ENCODE data around the gene IQGAP1. TPM values are rescaled to one million over a fixed set of nuclear protein-coding genes. Genes with fewer than 3 reads are reported as not detected.

IQGAP1 gene
- total RNA-seq (218 TPM), polyA plus RNA-seq (ENCODE audit: insufficient read depth, low read depth, low replicate concordance) (70.0 TPM)
- long read RNA-seq, donor 1, full-length matches to known transcripts, result 6 of 45 reads
- long read RNA-seq, donor 1, partial matches to known transcripts, result 39 of 45 reads
- long read RNA-seq, donor 1, other reads (novel, unspliced or antisense), result 0 of 45 reads
- long read RNA-seq, donor 2, full-length matches to known transcripts, result 9 of 25 reads
- long read RNA-seq, donor 2, partial matches to known transcripts, result 16 of 25 reads
- long read RNA-seq, donor 2, other reads (novel, unspliced or antisense), result 0 of 25 reads
- long read RNA-seq, donor 3, full-length matches to known transcripts, result 13 of 33 reads
- long read RNA-seq, donor 3, partial matches to known transcripts, result 20 of 33 reads
- long read RNA-seq, donor 3, other reads (novel, unspliced or antisense), result 0 of 33 reads
- long read RNA-seq, donor 4, partial matches to known transcripts, result 8 of 9 reads
- long read RNA-seq, donor 4, other reads (novel, unspliced or antisense), result 0 of 9 reads
- long read RNA-seq, donor 5, partial matches to known transcripts, result 0 of 2 reads
- long read RNA-seq, donor 5, other reads (novel, unspliced or antisense), result 0 of 2 reads
- long read RNA-seq, donor 6, full-length matches to known transcripts, result 15 of 45 reads
- long read RNA-seq, donor 6, partial matches to known transcripts, result 30 of 45 reads
- long read RNA-seq, donor 6, other reads (novel, unspliced or antisense), result 0 of 45 reads
- long read RNA-seq, donor 7, full-length matches to known transcripts, result 27 of 98 reads
- long read RNA-seq, donor 7, partial matches to known transcripts, result 64 of 98 reads
- long read RNA-seq, donor 7, other reads (novel, unspliced or antisense), result 7 of 98 reads
- long read RNA-seq, donor 8, partial matches to known transcripts, result 11 of 18 reads
- long read RNA-seq, donor 8, other reads (novel, unspliced or antisense), result 0 of 18 reads
- long read RNA-seq, donor 9, partial matches to known transcripts, result 5 of 7 reads
- long read RNA-seq, donor 9, other reads (novel, unspliced or antisense), result 0 of 7 reads
- long read RNA-seq, donor 10, full-length matches to known transcripts, result 8 of 20 reads
- long read RNA-seq, donor 10, partial matches to known transcripts, result 12 of 20 reads
- long read RNA-seq, donor 10, other reads (novel, unspliced or antisense), result 0 of 20 reads

GRCh38 chr15:90387534-90388461, at the start of gene IQGAP1:
Gene IQGAP1, plus strand, starts transcription at chr15:90388242. Its CDS starts 100 bp downstream, at chr15:90388342.
- H3K9me3 ChIP-seq (ENCODE audit: control insufficient read depth in 2 of 3, insufficient read depth in 1 of 3, low read length in 3 of 3), result no peaks in the 10 kb centered on the region
- intact Hi-C loops (cut with DNase I), result no loop called here
- TF ChIP-seq CTCF (IDR thresholded peaks at IDR 0.05; ENCODE audit: borderline replicate concordance, extremely low read depth, insufficient read depth), result no peak

GRCh38 chr15:90338532-90338931, 49.5 kb upstream of the IQGAP1 start:
- no peak overlapping the region for H3K27ac ChIP-seq (ENCODE audit: low read depth in 2 of 2, low read length in 2 of 2)
- DNase-seq (no peak), FAIRE-seq (no peak)
- intact Hi-C loops (cut with DNase I), result no loop called here
- no peak overlapping the region for H3K4me3 ChIP-seq (ENCODE audit: low read length in 3 of 3)
- no peaks in the 10 kb centered on the region for H3K9me3 ChIP-seq (ENCODE audit: control insufficient read depth in 2 of 3, insufficient read depth in 1 of 3, low read length in 3 of 3)
- H3K27me3 ChIP-seq (ENCODE audit: control insufficient read depth, insufficient read depth, low read length), result no peaks in the 10 kb centered on the region
- H3K4me1 ChIP-seq (ENCODE audit: control insufficient read depth in 2 of 3, insufficient read depth in 2 of 3, low read depth in 1 of 3, low read length in 3 of 3), result no peaks in the 10 kb centered on the region
- no peak overlapping the region for H3K9ac ChIP-seq (ENCODE audit: low read length in 3 of 3)
- H3K36me3 ChIP-seq (ENCODE audit: control insufficient read depth in 2 of 3, insufficient read depth in 3 of 3, low read length in 3 of 3), result no peaks in the 10 kb centered on the region
- no peak for TF ChIP-seq CTCF (IDR thresholded peaks at IDR 0.05; ENCODE audit: borderline replicate concordance, extremely low read depth, insufficient read depth)

More at GRCh38 chr15:90387534-90388461, at the start of gene IQGAP1:
- no peaks in the 10 kb centered on the region for H3K27me3 ChIP-seq (ENCODE audit: control insufficient read depth, insufficient read depth, low read length)
- peak within 1 kb of the TSS; percentile 67 to 95 (median 85) for H3K9ac ChIP-seq (ENCODE audit: low read length in 3 of 3)
- peaks cover 0 to 5% (median 4%) of the 10 kb centered on the region in 3 donors for H3K36me3 ChIP-seq (ENCODE audit: control insufficient read depth in 2 of 3, insufficient read depth in 3 of 3, low read length in 3 of 3)
- peak within 1 kb of the TSS; percentile 77 to 94 (median 92) for H3K4me3 ChIP-seq (ENCODE audit: low read length in 3 of 3)
- peak within 1 kb of the TSS; percentile 89 to 94 for H3K27ac ChIP-seq (ENCODE audit: low read depth in 2 of 2, low read length in 2 of 2)
- DNase-seq (peak; percentile 97 to 99 (median 97)), FAIRE-seq (no peak)
- H3K4me1 ChIP-seq (ENCODE audit: control insufficient read depth in 2 of 3, insufficient read depth in 2 of 3, low read depth in 1 of 3, low read length in 3 of 3), result peaks cover 0 to 5% (median 4%) of the 10 kb centered on the region in 3 donors

GRCh38 chr15:90340345-90340744, 47.7 kb upstream of the IQGAP1 start:
- no peaks in the 10 kb centered on the region for H3K4me1 ChIP-seq (ENCODE audit: control insufficient read depth in 2 of 3, insufficient read depth in 2 of 3, low read depth in 1 of 3, low read length in 3 of 3)
- H3K27me3 ChIP-seq (ENCODE audit: control insufficient read depth, insufficient read depth, low read length), result no peaks in the 10 kb centered on the region
- no peaks in the 10 kb centered on the region for H3K9me3 ChIP-seq (ENCODE audit: control insufficient read depth in 2 of 3, insufficient read depth in 1 of 3, low read length in 3 of 3)
- H3K9ac ChIP-seq (ENCODE audit: low read length in 3 of 3), result no peak overlapping the region
- intact Hi-C loops (cut with DNase I), result no loop called here
- no peaks in the 10 kb centered on the region for H3K36me3 ChIP-seq (ENCODE audit: control insufficient read depth in 2 of 3, insufficient read depth in 3 of 3, low read length in 3 of 3)
- H3K4me3 ChIP-seq (ENCODE audit: low read length in 3 of 3), result no peak overlapping the region
- DNase-seq, result no peak
- no peak for TF ChIP-seq CTCF (IDR thresholded peaks at IDR 0.05; ENCODE audit: borderline replicate concordance, extremely low read depth, insufficient read depth)
- H3K27ac ChIP-seq (ENCODE audit: low read depth in 2 of 2, low read length in 2 of 2), result no peak overlapping the region
- no peak for FAIRE-seq
